HG03575 (cell line): Measurements from ENCODE around the gene IRGQ.
A peak's percentile ranks its signal among the peaks of the same experiment; 100 is the strongest.
"Not testable (repeated sequence)": the region's sequence is repeated elsewhere in the genome, so short reads cannot be mapped to it uniquely, and the experiment has no call there.

Experiments used
- ATAC-seq: cut with Tn5 transposase; IDR thresholded peaks from one replicate; pipeline ENCODE4 v1.9.1; 2021; ENCODE audit not compliant: unreplicated experiment, insufficient number of reproducible peaks, low FRiP score; ENCODE audit errors: extremely low read depth

IRGQ gene, protein sequence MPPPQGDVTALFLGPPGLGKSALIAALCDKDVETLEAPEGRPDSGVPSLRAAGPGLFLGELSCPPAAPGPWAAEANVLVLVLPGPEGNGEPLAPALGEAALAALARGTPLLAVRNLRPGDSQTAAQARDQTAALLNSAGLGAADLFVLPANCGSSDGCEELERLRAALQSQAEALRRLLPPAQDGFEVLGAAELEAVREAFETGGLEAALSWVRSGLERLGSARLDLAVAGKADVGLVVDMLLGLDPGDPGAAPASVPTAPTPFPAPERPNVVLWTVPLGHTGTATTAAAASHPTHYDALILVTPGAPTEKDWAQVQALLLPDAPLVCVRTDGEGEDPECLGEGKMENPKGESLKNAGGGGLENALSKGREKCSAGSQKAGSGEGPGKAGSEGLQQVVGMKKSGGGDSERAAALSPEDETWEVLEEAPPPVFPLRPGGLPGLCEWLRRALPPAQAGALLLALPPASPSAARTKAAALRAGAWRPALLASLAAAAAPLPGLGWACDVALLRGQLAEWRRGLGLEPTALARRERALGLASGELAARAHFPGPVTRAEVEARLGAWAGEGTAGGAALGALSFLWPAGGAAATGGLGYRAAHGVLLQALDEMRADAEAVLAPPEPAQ

DNA sequence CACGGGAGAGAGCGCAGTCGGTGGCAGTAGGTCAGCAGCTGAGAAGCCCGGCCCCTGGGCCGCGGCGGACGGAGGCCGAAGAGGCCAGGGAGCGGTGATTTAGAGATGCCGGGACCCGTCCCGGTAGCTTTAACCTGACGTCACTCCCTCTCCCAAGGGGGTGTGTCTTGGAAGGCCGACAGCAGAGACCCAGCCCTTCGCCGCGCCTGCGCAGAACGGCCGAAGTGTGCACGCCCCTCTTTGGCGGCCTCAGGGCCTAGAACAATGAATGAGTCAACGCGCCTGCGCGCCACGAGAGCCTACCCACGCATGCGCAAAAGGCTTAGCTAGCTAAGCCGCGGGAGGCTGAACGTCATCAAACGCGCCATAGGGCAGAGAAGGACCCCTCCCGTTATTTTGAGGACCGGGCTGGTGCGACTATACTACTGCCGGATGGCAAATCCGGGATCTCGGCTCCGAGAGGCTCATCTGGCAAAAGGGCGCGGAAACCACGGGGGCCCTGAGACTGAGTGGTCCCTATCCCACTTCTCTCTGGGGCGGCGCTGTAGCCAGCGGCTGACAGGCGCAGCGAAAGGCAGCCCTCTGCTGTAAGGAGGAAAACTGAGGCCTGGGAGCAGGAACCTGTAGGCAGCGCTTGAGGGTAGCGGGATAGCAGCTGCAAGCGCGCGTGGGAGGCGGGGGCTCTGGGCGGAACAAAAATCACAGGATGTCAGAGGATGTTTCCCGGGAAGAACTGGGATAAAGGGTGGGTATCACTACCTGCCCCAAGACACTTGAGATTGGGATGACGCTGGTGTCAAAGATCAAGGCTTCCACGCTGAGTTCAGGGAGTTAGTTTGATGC lies at the start of gene IRGQ, which contains the start of gene ZNF576:
IRGQ (minus strand) TSS at position 136 of the 843 bp plus-strand sequence. CDS start 796 bp downstream, outside the sequence.
ZNF576 (plus strand) TSS at position 597 of the 843 bp plus-strand sequence. CDS start 514 bp downstream, outside the sequence.
- ATAC-seq: peak; percentile 38

DNA sequence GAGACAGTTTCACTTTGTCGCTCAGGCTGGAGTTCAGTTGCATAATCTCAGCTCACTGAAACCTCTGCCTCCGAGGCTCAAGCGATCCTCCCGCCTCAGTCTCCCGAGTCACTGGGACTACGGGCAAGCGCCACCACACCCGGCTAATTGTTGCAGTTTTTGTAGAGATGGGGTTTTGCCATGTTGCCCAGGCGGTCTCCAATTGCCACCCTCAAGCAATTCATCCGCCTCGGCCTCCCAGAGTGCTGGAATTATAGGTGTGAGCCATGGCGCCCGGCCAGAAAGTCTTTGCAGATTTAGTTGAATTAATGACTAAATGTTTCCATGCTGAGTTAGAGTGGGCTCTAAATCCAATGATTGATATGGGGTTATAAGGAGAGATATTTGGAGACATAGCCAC lies 48.2 kb upstream of the IRGQ start:
- ATAC-seq: no peak

DNA sequence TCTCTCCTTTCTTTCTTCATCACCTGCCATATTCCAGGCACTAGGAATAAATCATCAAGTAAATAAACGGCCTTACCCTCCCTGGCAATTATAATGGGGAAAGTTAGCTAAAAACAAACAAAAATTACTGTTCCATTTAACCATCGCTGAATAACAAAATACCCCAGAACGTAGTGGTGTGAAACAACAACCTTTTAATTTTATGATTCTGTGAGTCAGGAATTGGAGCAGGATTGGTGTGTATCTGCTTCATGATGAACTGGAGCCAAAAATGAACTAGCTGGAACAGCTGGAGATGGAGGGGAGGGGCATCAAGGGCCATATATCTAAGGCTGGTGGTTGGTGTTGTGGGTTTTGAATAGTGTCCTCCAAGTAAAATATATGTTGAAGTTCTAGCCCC lies 47.4 kb upstream of the IRGQ start:
- ATAC-seq: no peak

DNA sequence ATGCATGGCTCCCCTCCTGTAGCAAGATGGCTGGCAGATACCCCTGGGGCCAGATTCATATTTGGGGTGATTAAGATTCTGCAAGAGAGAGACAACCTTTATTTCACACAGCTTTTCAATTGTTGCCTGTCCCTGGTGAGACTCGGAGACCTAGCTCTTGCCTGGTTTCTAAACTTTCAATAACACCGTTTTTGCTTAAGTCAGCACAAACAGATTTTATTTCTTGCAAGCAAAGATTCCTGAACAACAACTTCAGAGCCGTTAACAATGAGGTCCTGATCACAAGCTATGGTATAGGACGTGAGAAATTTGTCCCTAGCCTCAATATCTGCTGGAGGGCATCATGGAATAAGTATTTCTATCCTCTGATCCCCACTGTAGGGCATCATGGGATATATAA lies 46.6 kb upstream of the IRGQ start:
- ATAC-seq: no peak

DNA sequence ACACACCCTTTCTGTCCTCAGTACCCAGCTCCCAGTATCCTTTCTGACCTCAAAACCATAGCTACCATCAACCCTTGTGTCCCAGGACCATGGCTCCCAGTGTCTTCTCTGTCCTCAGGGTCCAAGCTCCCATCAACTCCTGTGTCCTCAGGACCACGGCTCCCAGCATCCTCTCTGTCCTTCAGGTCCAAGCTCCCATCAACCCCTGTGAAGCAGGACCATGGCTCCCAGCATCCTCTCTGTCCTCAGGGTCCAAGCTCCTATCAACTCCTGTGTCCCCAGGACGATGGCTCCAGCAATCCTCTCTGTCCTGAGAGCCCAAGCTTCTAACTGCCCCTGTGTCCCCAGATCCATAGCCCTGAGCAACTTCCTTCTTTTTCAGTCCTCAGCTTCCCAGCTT lies 45.4 kb upstream of the IRGQ start:
- ATAC-seq: no peak

DNA sequence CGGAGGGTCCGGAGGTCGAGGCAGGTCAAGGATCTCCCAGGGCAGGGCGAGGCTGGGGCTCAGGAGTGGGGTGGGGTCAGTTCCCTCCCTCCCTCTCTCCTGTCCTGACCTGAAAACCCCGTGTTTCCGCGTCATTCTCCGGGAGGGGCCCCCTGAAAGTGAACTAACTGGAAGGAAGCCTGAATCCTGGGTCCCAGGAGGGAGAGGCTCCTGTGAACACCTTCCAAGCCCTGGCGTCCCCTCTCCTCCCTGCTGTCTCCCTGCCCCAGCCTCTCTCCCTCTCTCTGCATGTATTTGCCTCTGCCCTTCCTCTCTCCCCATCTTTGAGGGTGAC lies 44.5 kb upstream of the IRGQ start:
- ATAC-seq: no peak

DNA sequence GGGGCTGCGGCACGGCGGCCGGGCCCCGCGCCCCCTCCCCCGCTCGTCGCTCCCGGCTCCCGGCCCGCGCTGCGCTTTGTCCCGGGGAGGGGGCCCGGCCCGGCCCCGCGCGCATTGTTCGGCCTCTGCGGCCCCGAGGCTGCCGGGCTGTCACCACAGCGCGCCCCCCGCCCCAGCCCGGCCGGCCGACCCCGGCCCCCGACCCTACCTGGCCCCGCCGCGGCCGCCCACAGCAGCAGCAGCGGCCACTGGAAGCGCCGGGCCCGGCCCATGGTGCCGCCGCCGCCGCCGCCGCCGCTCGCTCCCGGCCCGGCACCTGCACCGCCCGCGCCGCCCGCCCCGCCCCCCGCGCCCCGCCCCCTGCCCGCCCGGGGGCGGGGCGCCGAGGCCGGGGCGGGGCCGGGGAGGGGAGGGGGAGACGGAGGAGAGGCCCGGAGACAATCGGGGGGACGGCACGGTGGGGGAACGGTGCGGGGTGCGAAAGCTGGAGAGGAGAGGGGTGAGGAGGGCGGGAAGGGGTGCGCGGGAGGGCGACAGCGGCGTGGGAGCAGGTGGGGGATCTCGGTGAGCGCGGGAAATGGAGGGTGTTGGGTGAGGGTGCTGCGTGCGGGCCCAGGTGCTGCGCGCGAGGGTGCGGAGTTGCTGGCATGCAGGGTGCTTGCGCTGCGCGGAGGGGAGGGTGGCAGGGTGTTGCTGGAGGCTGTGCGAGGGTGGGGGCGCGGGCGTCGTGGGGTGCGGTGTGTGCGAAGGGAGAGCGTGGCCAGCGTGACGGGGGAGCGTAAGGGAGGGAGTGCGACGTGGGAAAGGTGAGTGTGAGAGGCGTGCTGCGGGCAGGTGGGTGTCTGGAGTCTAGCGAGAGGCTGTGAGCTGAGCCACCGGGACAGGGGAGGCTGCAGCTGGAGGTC lies 43.8 kb upstream of the IRGQ start, which contains the start of gene CADM4:
CADM4 (minus strand) TSS at position 332 of the 905 bp plus-strand sequence; CDS start at position 272, 60 bp downstream.
- ATAC-seq: no peak

DNA sequence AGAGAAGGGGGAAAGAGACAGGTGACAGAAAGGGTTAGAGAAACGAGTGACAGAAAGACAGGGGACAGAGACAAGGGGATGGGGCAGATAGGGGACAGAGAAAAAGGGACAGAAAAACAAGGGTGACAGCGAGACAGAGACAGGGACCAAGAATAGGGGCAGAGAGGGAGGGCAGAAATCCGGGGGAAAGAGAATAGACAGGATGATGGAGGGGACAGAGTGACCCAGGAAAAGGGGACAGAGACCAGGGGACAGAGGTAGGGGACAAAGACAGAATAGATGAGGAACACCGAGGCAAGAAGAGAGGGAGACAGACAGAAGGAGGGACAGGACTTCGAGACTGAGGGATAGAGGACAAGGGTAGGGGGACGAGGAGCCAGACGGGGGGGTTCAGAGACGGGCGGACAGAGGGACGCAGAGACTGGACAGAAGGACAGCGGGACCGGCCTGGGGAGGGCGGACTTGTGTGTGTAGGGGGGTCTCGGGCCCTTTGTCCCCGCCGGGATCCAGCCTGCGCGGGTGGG lies 43.1 kb upstream of the IRGQ start:
- ATAC-seq: no peak

DNA sequence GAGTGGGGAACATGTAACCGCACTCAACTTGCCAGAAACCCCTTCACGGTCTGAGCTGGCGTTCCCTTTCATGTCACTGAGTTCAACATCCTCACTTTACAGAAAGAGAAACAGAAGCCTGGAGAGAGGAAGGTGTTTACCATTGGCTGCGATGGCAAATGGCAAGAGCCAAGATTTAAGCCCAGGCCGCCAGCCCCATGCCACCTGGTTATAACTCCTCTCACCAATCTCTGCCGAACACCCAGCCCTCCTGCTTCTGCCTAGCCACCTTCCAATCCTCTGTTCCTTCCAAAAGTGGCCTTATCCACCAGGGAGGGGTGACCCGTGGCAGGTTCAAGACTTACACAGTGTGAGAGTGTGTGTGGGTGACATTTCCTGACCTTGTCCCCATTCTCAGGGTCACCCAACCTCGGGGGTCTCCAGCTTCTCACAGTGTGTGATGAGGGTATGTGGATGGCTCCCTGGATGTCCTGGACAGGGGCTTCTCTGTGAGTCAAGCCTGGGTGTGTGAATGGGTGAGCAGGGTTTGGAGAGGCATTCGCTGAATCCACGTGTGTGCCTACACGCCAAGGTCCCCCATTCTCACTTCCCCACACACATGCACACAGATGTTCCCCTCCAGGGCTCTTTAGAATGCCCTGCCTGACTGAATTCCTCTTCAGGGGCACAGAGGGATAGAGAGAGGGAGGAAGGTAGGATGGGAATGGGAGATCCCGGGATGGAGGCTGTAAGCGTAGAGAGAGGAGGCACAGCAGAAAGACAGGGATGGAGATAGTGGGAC lies 42.5 kb upstream of the IRGQ start:
- ATAC-seq: no peak

DNA sequence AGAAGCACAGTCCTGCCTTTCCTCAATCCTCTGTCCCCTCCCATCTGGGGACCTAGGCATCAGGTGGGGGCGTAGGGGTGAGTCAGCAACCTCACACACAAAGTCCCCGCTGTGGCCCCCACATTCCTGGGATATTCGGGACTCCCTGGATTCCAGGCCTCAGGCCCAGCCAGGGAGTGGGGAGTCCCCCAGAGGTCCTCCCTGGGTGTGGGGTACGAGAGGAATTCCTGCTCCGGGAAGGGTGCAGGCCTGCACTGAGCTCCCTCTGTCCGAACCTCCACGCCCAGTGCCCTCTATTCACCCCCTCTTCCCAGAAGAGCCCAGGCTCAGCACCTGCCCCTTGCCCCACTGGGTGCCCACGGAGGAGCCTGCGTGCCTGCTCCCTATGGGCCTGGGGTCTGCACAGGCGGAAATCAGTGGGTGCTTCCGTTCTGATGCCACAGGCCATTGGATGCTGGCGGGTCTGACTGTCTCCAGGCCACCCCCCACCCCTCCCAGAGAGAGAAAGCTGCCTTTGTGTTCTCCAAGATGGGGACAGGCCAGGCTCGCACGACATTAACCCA lies 40.3 kb upstream of the IRGQ start:
- no peak for ATAC-seq

DNA sequence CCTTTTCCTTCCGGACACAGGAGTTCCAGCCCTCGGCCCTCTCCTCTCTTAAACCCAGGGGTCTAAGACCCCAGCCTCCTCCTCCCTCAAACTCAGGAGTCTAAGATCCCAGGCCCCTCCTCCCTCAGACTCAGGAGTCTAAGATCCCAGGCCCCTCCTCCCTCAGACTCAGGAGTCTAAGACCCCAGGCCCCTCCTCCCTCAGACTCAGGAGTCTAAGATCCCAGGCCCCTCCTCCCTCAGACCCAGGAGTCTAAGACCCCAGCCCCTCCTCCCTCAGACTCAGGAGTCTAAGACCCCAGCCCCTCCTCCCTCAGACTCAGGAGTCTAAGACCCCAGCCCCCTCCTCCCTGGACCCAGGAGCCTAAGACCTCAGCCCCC lies 39.6 kb upstream of the IRGQ start:
- ATAC-seq: not testable (repeated sequence)

DNA sequence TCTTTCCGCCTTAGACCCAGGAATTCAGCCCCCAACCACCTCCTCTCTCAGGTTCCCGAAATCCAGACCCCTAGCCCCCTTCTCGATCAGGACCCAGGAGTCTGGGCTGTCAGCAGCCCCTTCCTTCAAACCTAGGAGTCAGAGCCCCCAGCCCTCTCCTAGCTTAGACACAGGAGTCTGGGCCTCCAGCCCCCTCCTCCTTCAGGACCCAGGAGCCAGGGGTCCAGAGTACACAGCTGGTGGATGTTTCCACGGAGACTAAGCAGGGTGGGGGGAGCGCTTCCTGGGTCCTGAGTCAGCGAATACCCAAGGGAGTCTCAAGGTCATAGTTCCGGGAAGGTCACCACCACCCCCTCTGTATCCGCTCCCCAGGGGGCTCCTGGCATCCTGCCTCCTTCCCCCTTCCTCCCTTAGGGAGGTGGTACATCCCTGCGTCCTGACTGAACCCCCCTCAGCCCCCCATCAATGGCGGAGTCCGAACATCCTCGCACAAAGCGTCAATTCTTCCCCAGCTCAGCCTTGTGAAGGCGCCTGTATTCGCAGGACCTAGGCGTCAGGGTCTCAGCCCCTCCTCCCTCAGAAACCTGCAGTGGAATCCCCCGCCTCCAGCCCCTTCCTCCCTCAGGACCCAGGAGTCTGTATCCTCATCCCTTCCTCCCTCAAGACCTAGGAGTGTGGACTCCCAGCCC lies 39.1 kb upstream of the IRGQ start:
- ATAC-seq: no peak

DNA sequence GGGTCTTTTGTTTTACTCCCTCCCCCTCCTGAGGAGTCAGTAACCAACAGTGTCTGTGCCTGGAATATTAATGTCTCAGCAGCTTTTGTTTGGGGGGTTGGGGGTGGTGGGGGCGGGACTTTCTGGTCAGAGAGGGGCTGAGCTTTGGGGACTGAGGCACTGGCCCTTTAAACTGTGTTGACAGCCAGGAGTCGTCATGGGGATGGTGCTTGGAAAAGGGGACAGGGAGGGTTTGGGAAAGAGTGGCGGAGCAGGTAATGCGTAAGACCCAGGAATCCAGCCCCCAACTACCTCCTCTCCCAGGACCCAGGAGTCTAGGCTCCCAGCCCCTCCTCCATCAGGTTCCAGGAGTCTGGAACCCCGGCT lies 38.6 kb upstream of the IRGQ start:
- no peak for ATAC-seq

DNA sequence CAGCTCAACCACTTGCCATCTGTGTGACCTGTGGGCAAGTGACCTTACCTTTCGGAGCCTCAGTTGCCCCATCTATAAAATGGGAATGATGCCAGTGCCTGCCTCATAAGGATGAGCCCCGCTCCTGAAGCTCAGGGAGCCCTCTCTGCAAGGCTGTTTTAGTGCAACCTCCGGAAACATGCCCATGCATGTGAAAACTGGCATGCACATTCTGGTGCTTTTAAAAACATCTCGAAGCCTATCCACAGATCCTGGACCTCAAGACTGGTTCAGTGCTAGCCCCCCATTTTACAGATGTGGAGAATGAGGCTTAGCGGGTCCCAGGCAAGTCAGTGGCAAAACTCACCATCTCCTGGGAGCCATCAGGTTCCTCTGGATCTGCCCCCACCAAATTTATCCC lies 38.1 kb upstream of the IRGQ start:
- ATAC-seq: no peak

DNA sequence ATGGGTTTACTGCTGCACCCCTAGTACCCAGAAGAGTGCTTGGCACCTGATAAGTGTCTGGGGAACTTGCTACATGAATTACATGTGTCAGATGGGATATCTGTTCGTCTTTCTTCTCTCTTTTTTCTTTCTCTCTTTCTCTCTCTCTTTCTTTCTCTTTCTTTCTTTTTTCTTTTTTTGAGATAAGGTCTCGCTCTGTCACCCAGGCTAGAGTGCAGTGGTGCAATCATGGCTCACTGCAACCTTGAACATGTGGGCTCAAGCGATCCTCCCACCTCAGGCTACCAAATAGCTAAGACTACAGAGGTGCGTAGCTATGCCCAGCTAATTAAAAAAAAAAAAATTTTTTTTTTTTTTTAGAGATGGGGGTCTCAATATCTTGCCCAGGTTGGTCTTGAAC lies 37.6 kb upstream of the IRGQ start:
- ATAC-seq: no peak

DNA sequence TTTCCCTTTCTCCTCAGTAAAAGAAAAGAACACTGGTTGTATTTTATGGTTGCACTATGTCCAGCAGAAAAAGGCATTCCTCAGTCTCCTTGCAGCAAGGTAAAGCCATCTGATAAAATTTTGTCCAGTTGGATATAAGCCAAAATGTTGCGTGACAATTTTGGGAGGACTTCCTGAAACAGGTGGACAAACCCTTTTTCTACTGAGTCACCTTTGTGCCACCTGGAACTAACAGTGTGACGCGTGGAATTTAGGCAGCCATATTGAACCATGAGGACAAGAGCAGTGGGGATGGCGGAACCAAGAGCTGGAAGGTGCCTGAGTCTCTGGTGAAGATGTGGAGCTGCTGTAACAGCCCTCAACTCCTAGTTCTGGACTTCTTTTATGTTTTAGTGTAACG lies 35.6 kb upstream of the IRGQ start:
- ATAC-seq: no peak
